GM23338 (cell line): ENCODE measurements around the gene PYCR2. TPM values are rescaled to one million over a fixed set of nuclear protein-coding genes. Genes with fewer than 3 reads are reported as not detected.

ENCODE experiments used
- ATAC-seq: fragments of 200-7000 bp; cut with Tn5 transposase; 3 replicates; pipeline ENCODE4 v1.9.1; 2020
- DNase-seq: peaks from one replicate; pipeline ENCODE4 v3.0.0-alpha.2; 2015; ENCODE audit warnings: low spot score
- H2AFZ ChIP-seq: fragments of 200-600 bp; sonication (generic); 2 replicates; pipeline ENCODE4 v1.8.0; 2016; ENCODE audit warnings: antibody characterized with exemption, mild to moderate bottlenecking, moderate library complexity
- H3F3A ChIP-seq: fragments of 200-600 bp; sonication (generic); replicated peaks from 2 replicates; pipeline ENCODE4 v1.8.0; 2017; ENCODE audit warnings: antibody characterized with exemption, mixed run types, low read depth
- H3K27ac ChIP-seq: fragments of 200-600 bp; sonication (generic); 2 replicates; pipeline ENCODE4 v1.6.1; 2016; ENCODE audit warnings: low read depth
- H3K27me3 ChIP-seq: fragments of 200-600 bp; sonication (generic); 2 replicates; pipeline ENCODE4 v1.8.0; 2016; ENCODE audit warnings: mild to moderate bottlenecking, mixed run types, moderate library complexity; ENCODE audit not compliant: insufficient read depth
- H3K36me3 ChIP-seq: fragments of 200-600 bp; sonication (generic); 2 replicates; pipeline ENCODE4 v1.8.0; 2016; ENCODE audit warnings: mild to moderate bottlenecking; ENCODE audit not compliant: insufficient read depth
- H3K4me1 ChIP-seq: fragments of 200-600 bp; sonication (generic); 2 replicates; pipeline ENCODE4 v1.8.0; 2016; ENCODE audit warnings: mild to moderate bottlenecking, moderate library complexity; ENCODE audit not compliant: insufficient read depth
- H3K4me2 ChIP-seq: fragments of 200-600 bp; sonication (generic); 2 replicates; pipeline ENCODE4 v1.7.1; 2017; ENCODE audit warnings: mixed run types
- H3K4me3 ChIP-seq: fragments of 200-600 bp; sonication (generic); 2 replicates; pipeline ENCODE4 v1.6.1; 2016; ENCODE audit warnings: mixed run types
- H3K79me2 ChIP-seq: fragments of 200-600 bp; sonication (generic); replicated peaks from 2 replicates; pipeline ENCODE4 v1.8.0; 2017; ENCODE audit warnings: mild to moderate bottlenecking; ENCODE audit not compliant: insufficient read depth
- H3K9me2 ChIP-seq: fragments of 200-600 bp; sonication (generic); 2 replicates; pipeline ENCODE4 v1.8.0; 2017; ENCODE audit not compliant: insufficient read depth
- H4K20me1 ChIP-seq: fragments of 200-600 bp; sonication (generic); replicated peaks from 2 replicates; pipeline ENCODE4 v1.8.0; 2017; ENCODE audit warnings: mild to moderate bottlenecking; ENCODE audit not compliant: insufficient read depth
- H3K27ac Mint-ChIP-seq: 2 replicates; pipeline ENCODE4 v1.8.0; 2020; ENCODE audit warnings: inconsistent platforms, mild to moderate bottlenecking, moderate library complexity, mixed read lengths
- H3K27me3 Mint-ChIP-seq: 3 replicates; pipeline ENCODE4 v1.8.0; 2022; ENCODE audit warnings: low read depth, mild to moderate bottlenecking, moderate library complexity, mixed read lengths, inconsistent platforms; ENCODE audit not compliant: insufficient read depth, poor library complexity
- H3K36me3 Mint-ChIP-seq: 3 replicates; pipeline ENCODE4 v1.8.0; 2021; ENCODE audit warnings: low read depth, mild to moderate bottlenecking, inconsistent platforms, moderate library complexity, mixed read lengths
- H3K4me1 Mint-ChIP-seq: 3 replicates; pipeline ENCODE4 v1.8.0; 2020; ENCODE audit warnings: mild to moderate bottlenecking, inconsistent platforms, mixed read lengths
- H3K4me3 Mint-ChIP-seq: 3 replicates; pipeline ENCODE4 v1.8.0; 2021; ENCODE audit warnings: moderate library complexity, mild to moderate bottlenecking, inconsistent platforms, mixed read lengths
- H3K9me3 Mint-ChIP-seq: 3 replicates; pipeline ENCODE4 v1.8.0; 2020; ENCODE audit warnings: moderate library complexity, mild to moderate bottlenecking, inconsistent platforms, mixed read lengths
- CTCF ChIP-seq, 2 experiments: fragments of 200-600 bp in 1 of 2; sonication (generic) in 1 of 2; conservative IDR thresholded peaks; 2 replicates each; pipeline versions ENCODE4 v1.5.1 to v1.6.1; 2016 to 2017; ENCODE audit warnings: antibody characterized with exemption in 2 of 2, low read depth in 2 of 2, mild to moderate bottlenecking in 2 of 2, moderate library complexity in 1 of 2
- ETS1 ChIP-seq: IDR thresholded peaks from 2 replicates; pipeline ENCODE4 v1.6.1; 2016; ENCODE audit warnings: antibody characterized with exemption
- JUNB ChIP-seq: IDR thresholded peaks from one replicate; pipeline ENCODE4 v1.6.1; 2016; ENCODE audit warnings: antibody characterized with exemption; ENCODE audit not compliant: unreplicated experiment
- NANOG ChIP-seq: IDR thresholded peaks from 2 replicates; pipeline ENCODE4 v1.6.1; 2016; ENCODE audit warnings: antibody characterized with exemption, borderline replicate concordance
- REST ChIP-seq: IDR thresholded peaks from one replicate; pipeline ENCODE4 v1.6.1; 2018; ENCODE audit warnings: antibody characterized with exemption; ENCODE audit not compliant: unreplicated experiment
- STAT1 ChIP-seq: IDR thresholded peaks from one replicate; pipeline ENCODE4 v1.6.1; 2016; ENCODE audit warnings: antibody characterized with exemption; ENCODE audit not compliant: unreplicated experiment
- ZNF462 ChIP-seq: fragments of 250-450 bp; sonication (Bioruptor Pico); IDR thresholded peaks from 2 replicates; pipeline ENCODE4 v1.5.0; 2020; ENCODE audit warnings: mild to moderate bottlenecking, moderate library complexity
- polyA plus RNA-seq: library from polyadenylated mRNA; unstranded; fragments of >200 nt; fragmentation: Nextera tagmentation; extraction: Ambion mirVana; gene quantifications from 2 replicates; pipeline ENCODE4 v1.2.1, GENCODE V29; 2016
- total RNA-seq: library from RNA; depleted of rRNA; stranded (reverse); fragments of >200 nt; shearing (Covaris generic); gene quantifications from 2 replicates; pipeline ENCODE4 v1.2.3, GENCODE V29; 2014

PYCR2 gene
- total and polyA plus RNA-seq, 2 experiments from 2014 or later, result 89.1 to 109 TPM

- H3K9me3 Mint-ChIP-seq, result no peaks in the 10 kb centered on the region
- no peaks in the 10 kb centered on the region; the same call in 2 of the 3 replicates for H3K4me1 Mint-ChIP-seq
- H3K4me1 ChIP-seq, result no peaks in the 10 kb centered on the region; the same call in 1 of the 2 replicates
- no peaks in the 10 kb centered on the region for H3K27me3 Mint-ChIP-seq
- ATAC-seq (no peak), DNase-seq (no peak)
- H3K27me3 ChIP-seq, result no peaks in the 10 kb centered on the region
- TF ChIP-seq CTCF (conservative IDR thresholded peaks at IDR 0.05; ENCODE audit: low read depth in 2 of 2), result no peak
- no peak for TF ChIP-seq ZNF462 (CRISPR knock-in tag)
- TF ChIP-seq STAT1, result no peak
- TF ChIP-seq JUNB, result no peak
- TF ChIP-seq ETS1, result no peak
- TF ChIP-seq NANOG, result no peak
- no peak for TF ChIP-seq REST
- H4K20me1 ChIP-seq, result no peaks in the 10 kb centered on the region
- H3K36me3 ChIP-seq, result no peaks in the 10 kb centered on the region
- no peaks in the 10 kb centered on the region for H3K79me2 ChIP-seq
- no peaks in the 10 kb centered on the region; the same call in 1 of the 2 replicates for H3F3A ChIP-seq
- no peak overlapping the region for H3K27ac ChIP-seq
- no peak overlapping the region for H3K4me3 ChIP-seq
- H3K36me3 Mint-ChIP-seq, result no peaks in the 10 kb centered on the region
- H3K27ac Mint-ChIP-seq, result no peak overlapping the region
- peak overlapping the region; percentile 12; the same call in 1 of the 3 replicates for H3K4me3 Mint-ChIP-seq
- peaks cover 6% of the 10 kb centered on the region; the same call in 1 of the 2 replicates for H3K9me2 ChIP-seq
- no peak overlapping the region for H2AFZ ChIP-seq
- H3K4me2 ChIP-seq, result no peak overlapping the region
These were observed 37.8 kb upstream of the PYCR2 start for GRCh38 chr1:225961659-225962439.
